ENCODE data around the gene NOL6. TPM values are rescaled to one million over a fixed set of nuclear protein-coding genes. Genes with fewer than 3 reads are reported as not detected.
A peak's percentile ranks its signal among the peaks of the same experiment; 100 is the strongest.

NOL6 gene
- total RNA-seq, 2 donors from 2014 or later = 11.5 to 29.3 TPM

GRCh38 chr9:33419708-33420303, 53.9 kb downstream of the NOL6 start:
- Histone ChIP-seq H3K36me3 (no peaks in the 10 kb centered on the region), H3K9ac (ENCODE audit: low read depth in 2 of 2, low read length in 2 of 2) (no peak overlapping the region), H3K9me3 (no peaks in the 10 kb centered on the region), H3K4me1 (peaks cover 19% of the 10 kb centered on the region), H3K27ac (no peak overlapping the region), H3K27me3 (no peaks in the 10 kb centered on the region), H3K4me3 (no peak overlapping the region)
- no peak for TF ChIP-seq CTCF (IDR thresholded peaks at IDR 0.05)
- intact Hi-C loops (cut with DNase I) = no loop called here
- DNase-seq = no peak

- H3K4me3 ChIP-seq = no peak overlapping the region
- DNase-seq = peak; percentile 54
- no peak overlapping the region for H3K9ac ChIP-seq (ENCODE audit: low read depth in 2 of 2, low read length in 2 of 2)
- H3K36me3 ChIP-seq = no peaks in the 10 kb centered on the region
- H3K4me1 ChIP-seq = peaks cover 19% of the 10 kb centered on the region
- intact Hi-C loops (cut with DNase I) = no loop called here
- TF ChIP-seq CTCF (IDR thresholded peaks at IDR 0.05) = no peak
- H3K27me3 ChIP-seq = no peaks in the 10 kb centered on the region
- H3K9me3 ChIP-seq = no peaks in the 10 kb centered on the region
- peak overlapping the region; percentile 32 for H3K27ac ChIP-seq
Observed at GRCh38 chr9:33418090-33418489, 55.6 kb downstream of the NOL6 start.

- intact Hi-C loops (cut with DNase I) = no loop called here
- no peaks in the 10 kb centered on the region for H3K9me3 ChIP-seq
- DNase-seq = no peak
- H3K27me3 ChIP-seq = no peaks in the 10 kb centered on the region
- no peak for TF ChIP-seq CTCF (IDR thresholded peaks at IDR 0.05)
- H3K9ac ChIP-seq (ENCODE audit: low read depth in 2 of 2, low read length in 2 of 2) = no peak overlapping the region
- H3K27ac ChIP-seq = no peak overlapping the region
- peaks cover 19% of the 10 kb centered on the region for H3K4me1 ChIP-seq
- H3K36me3 ChIP-seq = no peaks in the 10 kb centered on the region
- no peak overlapping the region for H3K4me3 ChIP-seq
Observed at GRCh38 chr9:33416996-33417395, 56.7 kb downstream of the NOL6 start.

GRCh38 chr9:33415501-33416038, 58.2 kb downstream of the NOL6 start:
- intact Hi-C loops (cut with DNase I) = loop anchor here (2.0 kb wide), 1 partner anchor 41 kb away; no protein-coding TSS in a partner anchor
- Histone ChIP-seq H3K36me3 (no peaks in the 10 kb centered on the region), H3K27ac (peak overlapping the region; percentile 20), H3K4me3 (no peak overlapping the region), H3K9me3 (no peaks in the 10 kb centered on the region), H3K9ac (ENCODE audit: low read depth in 2 of 2, low read length in 2 of 2) (peak overlapping the region in 1 of 2 donors; percentile 58), H3K4me1 (peaks cover 19% of the 10 kb centered on the region), H3K27me3 (no peaks in the 10 kb centered on the region)
- DNase-seq = peak; percentile 95
- peak; percentile 77 for TF ChIP-seq CTCF (IDR thresholded peaks at IDR 0.05)

- intact Hi-C loops (cut with DNase I) = loop anchor here (2.0 kb wide), 1 partner anchor 40 kb away; no protein-coding TSS in a partner anchor
Observed at GRCh38 chr9:33414889-33415500, 58.7 kb downstream of the NOL6 start.

More at GRCh38 chr9:33414889-33415500, 58.7 kb downstream of the NOL6 start:
- Histone ChIP-seq H3K27ac (no peak overlapping the region), H3K9me3 (no peaks in the 10 kb centered on the region), H3K27me3 (no peaks in the 10 kb centered on the region), H3K9ac (ENCODE audit: low read depth in 2 of 2, low read length in 2 of 2) (no peak overlapping the region), H3K4me1 (peaks cover 19% of the 10 kb centered on the region), H3K4me3 (no peak overlapping the region), H3K36me3 (no peaks in the 10 kb centered on the region)
- TF ChIP-seq CTCF (IDR thresholded peaks at IDR 0.05) = no peak
- DNase-seq = no peak

Data from colonic mucosa (tissue), 4 donors.